Measurements from ENCODE around the gene ECE1.
"Not testable (repeated sequence)": the region's sequence is repeated elsewhere in the genome, so short reads cannot be mapped to it uniquely, and the experiment has no call there.

ECE1 gene

DNA sequence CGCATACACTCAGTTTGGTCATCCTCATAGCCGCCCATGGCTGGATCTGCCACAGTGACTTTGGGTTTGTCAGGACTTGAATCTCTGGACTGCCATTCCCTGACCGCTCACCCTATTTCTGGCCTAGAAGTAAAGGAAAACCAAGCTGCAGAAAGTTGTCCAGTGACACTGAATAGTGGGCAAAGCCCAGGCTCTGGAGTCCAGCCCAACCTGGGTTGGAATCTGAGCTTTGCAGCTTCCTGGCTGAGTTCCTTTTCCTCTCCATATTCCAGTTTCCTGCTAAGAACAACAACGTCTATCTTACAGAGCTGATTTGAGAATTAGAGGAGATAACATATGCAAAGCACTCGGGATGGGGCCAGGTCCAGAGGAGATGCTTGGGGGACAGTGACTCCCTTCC, 98.0 kb downstream of the ECE1 start:
- H3K9ac ChIP-seq (ENCODE audit: low read depth, low read length) = no peak overlapping the region
- peaks cover 83% of the 10 kb centered on the region for H3K27me3 ChIP-seq (ENCODE audit: insufficient read depth, low read length)
- no peak overlapping the region for H3K27ac ChIP-seq (ENCODE audit: low read length)
- no peaks in the 10 kb centered on the region for H3K4me1 ChIP-seq (ENCODE audit: insufficient read depth, low read length)
- no peaks in the 10 kb centered on the region for H3K36me3 ChIP-seq (ENCODE audit: insufficient read depth, low read depth, low read length)
- no peaks in the 10 kb centered on the region for H3K9me3 ChIP-seq (ENCODE audit: insufficient read depth, low read depth, low read length)
- H3K4me3 ChIP-seq (ENCODE audit: low read length) = no peak overlapping the region

DNA sequence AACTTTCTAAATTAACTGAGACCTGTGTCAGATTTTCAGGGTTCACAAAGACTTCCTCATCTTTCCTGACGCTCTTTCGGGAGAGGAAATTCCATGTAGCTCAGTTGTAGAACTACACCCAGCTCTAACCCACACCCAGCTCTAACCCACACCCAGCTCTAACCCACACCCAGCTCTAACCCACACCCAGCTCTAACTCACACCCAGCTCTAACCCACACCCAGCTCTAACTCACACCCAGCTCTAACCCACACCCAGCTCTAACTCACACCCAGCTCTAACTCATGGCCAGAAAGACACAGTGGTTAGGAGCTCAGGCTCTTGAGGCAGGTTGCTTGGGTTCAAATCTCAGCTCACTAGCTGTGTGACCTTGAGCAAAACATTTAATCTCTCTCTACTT, 99.5 kb downstream of the ECE1 start:
- H3K36me3 ChIP-seq (ENCODE audit: insufficient read depth, low read depth, low read length); H3K27ac ChIP-seq (ENCODE audit: low read length); H3K4me1 ChIP-seq (ENCODE audit: insufficient read depth, low read length); H3K9ac ChIP-seq (ENCODE audit: low read depth, low read length); H3K9me3 ChIP-seq (ENCODE audit: insufficient read depth, low read depth, low read length); H3K4me3 ChIP-seq (ENCODE audit: low read length): not testable (repeated sequence)
- H3K27me3 ChIP-seq (ENCODE audit: insufficient read depth, low read length) = peaks cover 95% of the 10 kb centered on the region

- Histone ChIP-seq H3K27me3 (ENCODE audit: insufficient read depth, low read length) (peaks cover 93% of the 10 kb centered on the region), H3K9ac (ENCODE audit: low read depth, low read length) (no peak overlapping the region), H3K4me3 (ENCODE audit: low read length) (no peak overlapping the region), H3K27ac (ENCODE audit: low read length) (no peak overlapping the region), H3K9me3 (ENCODE audit: insufficient read depth, low read depth, low read length) (no peaks in the 10 kb centered on the region), H3K4me1 (ENCODE audit: insufficient read depth, low read length) (no peaks in the 10 kb centered on the region), H3K36me3 (ENCODE audit: insufficient read depth, low read depth, low read length) (no peaks in the 10 kb centered on the region)
These were observed 100.3 kb downstream of the ECE1 start for GRCh38 chr1:21189906-21190500.

DNA sequence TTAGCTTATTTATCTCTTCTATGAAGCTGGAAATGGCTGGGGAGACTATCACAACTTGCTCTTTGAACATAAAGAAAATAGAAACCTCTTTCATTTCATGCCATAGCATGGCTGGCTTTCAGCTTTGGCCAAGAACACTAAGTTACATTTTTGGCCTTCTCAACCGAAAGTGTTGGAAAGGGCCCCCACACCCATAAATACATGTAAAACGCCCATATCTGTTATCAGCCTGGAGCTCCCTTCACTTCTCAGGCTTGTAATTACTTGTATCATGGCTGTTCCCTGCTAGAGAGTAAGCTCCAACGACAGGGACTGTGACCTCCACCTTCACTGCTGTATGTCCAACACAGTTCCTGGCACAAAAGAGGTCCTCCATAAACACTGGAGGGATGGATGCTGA, 100.8 kb downstream of the ECE1 start:
- peaks cover 93% of the 10 kb centered on the region for H3K27me3 ChIP-seq (ENCODE audit: insufficient read depth, low read length)
- no peaks in the 10 kb centered on the region for H3K36me3 ChIP-seq (ENCODE audit: insufficient read depth, low read depth, low read length)
- H3K4me1 ChIP-seq (ENCODE audit: insufficient read depth, low read length) = no peaks in the 10 kb centered on the region
- no peaks in the 10 kb centered on the region for H3K9me3 ChIP-seq (ENCODE audit: insufficient read depth, low read depth, low read length)
- H3K4me3 ChIP-seq (ENCODE audit: low read length) = no peak overlapping the region
- no peak overlapping the region for H3K9ac ChIP-seq (ENCODE audit: low read depth, low read length)
- H3K27ac ChIP-seq (ENCODE audit: low read length) = no peak overlapping the region

- no peaks in the 10 kb centered on the region for H3K9me3 ChIP-seq (ENCODE audit: insufficient read depth, low read depth, low read length)
- no peak overlapping the region for H3K27ac ChIP-seq (ENCODE audit: low read length)
- H3K4me1 ChIP-seq (ENCODE audit: insufficient read depth, low read length) = no peaks in the 10 kb centered on the region
- no peak overlapping the region for H3K9ac ChIP-seq (ENCODE audit: low read depth, low read length)
- H3K4me3 ChIP-seq (ENCODE audit: low read length) = no peak overlapping the region
- no peaks in the 10 kb centered on the region for H3K36me3 ChIP-seq (ENCODE audit: insufficient read depth, low read depth, low read length)
- H3K27me3 ChIP-seq (ENCODE audit: insufficient read depth, low read length) = peaks cover 91% of the 10 kb centered on the region
These were observed 102.0 kb downstream of the ECE1 start for GRCh38 chr1:21188235-21188634.

DNA sequence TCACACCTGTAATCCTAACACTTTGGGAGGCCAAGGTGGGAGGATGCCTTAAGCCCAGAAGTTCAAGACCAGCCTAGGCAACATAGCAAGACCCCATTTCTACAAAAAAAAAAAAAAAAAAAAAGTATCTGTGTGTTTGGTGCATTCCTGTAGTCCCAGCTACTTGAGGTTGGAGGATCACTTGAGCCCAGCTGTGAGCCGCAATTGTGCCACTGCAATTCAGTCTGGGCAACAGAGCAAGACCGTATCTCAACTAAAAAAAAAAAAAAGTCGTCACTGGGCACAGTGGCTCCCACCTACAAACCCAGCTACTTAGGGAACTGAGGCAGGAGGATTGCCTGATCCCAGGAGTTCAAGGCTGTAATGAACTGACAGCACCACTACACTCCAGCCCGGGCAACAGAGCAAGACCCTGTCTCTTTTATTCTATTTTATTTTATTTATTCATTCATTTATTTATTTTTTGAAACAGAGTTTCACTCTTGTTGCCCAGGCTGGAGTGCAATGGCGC, 105.0 kb downstream of the ECE1 start:
- H3K27ac ChIP-seq (ENCODE audit: low read length) = no peak overlapping the region
- H3K27me3 ChIP-seq (ENCODE audit: insufficient read depth, low read length) = peaks cover 83% of the 10 kb centered on the region
- H3K36me3 ChIP-seq (ENCODE audit: insufficient read depth, low read depth, low read length) = no peaks in the 10 kb centered on the region
- H3K4me3 ChIP-seq (ENCODE audit: low read length) = no peak overlapping the region
- no peak overlapping the region for H3K9ac ChIP-seq (ENCODE audit: low read depth, low read length)
- H3K4me1 ChIP-seq (ENCODE audit: insufficient read depth, low read length) = no peaks in the 10 kb centered on the region
- no peaks in the 10 kb centered on the region for H3K9me3 ChIP-seq (ENCODE audit: insufficient read depth, low read depth, low read length)

DNA sequence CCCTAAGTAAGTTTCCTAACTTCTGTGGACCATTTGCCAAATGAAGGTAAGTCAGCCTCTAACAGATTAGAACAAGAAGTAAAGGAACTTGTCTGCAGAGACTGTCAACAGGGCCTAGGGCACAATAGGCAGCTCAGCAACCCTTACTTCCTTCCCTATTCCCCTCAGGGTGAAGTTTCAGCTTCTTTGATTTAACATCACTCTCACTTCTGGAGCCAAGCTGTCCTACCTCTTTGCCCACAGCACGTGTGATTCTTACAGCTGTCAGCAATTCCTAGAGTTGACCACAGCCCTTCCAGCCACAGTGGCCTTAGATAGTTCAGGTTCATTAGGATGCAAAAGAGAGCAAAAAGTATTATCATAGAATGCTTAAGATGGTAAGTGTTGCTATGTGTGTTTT, 106.0 kb downstream of the ECE1 start:
- H3K27me3 ChIP-seq (ENCODE audit: insufficient read depth, low read length) = peaks cover 73% of the 10 kb centered on the region
- H3K9me3 ChIP-seq (ENCODE audit: insufficient read depth, low read depth, low read length) = no peaks in the 10 kb centered on the region
- no peaks in the 10 kb centered on the region for H3K4me1 ChIP-seq (ENCODE audit: insufficient read depth, low read length)
- H3K36me3 ChIP-seq (ENCODE audit: insufficient read depth, low read depth, low read length) = no peaks in the 10 kb centered on the region
- H3K4me3 ChIP-seq (ENCODE audit: low read length) = no peak overlapping the region
- no peak overlapping the region for H3K27ac ChIP-seq (ENCODE audit: low read length)
- no peak overlapping the region for H3K9ac ChIP-seq (ENCODE audit: low read depth, low read length)

GRCh38 chr1:21182181-21182731, 108.0 kb downstream of the ECE1 start:
- no peak overlapping the region for H3K9ac ChIP-seq (ENCODE audit: low read depth, low read length)
- H3K36me3 ChIP-seq (ENCODE audit: insufficient read depth, low read depth, low read length) = no peaks in the 10 kb centered on the region
- H3K4me1 ChIP-seq (ENCODE audit: insufficient read depth, low read length) = no peaks in the 10 kb centered on the region; the same call in 1 of the 2 replicates
- no peaks in the 10 kb centered on the region for H3K9me3 ChIP-seq (ENCODE audit: insufficient read depth, low read depth, low read length)
- no peak overlapping the region for H3K27ac ChIP-seq (ENCODE audit: low read length)
- peaks cover 65% of the 10 kb centered on the region for H3K27me3 ChIP-seq (ENCODE audit: insufficient read depth, low read length)
- H3K4me3 ChIP-seq (ENCODE audit: low read length) = no peak overlapping the region

- not testable (repeated sequence) for H3K9ac ChIP-seq (ENCODE audit: low read depth, low read length); H3K9me3 ChIP-seq (ENCODE audit: insufficient read depth, low read depth, low read length); H3K4me1 ChIP-seq (ENCODE audit: insufficient read depth, low read length); H3K4me3 ChIP-seq (ENCODE audit: low read length); H3K36me3 ChIP-seq (ENCODE audit: insufficient read depth, low read depth, low read length); H3K27ac ChIP-seq (ENCODE audit: low read length)
- H3K27me3 ChIP-seq (ENCODE audit: insufficient read depth, low read length) = peaks cover 34% of the 10 kb centered on the region
These were observed 112.0 kb downstream of the ECE1 start for GRCh38 chr1:21178271-21178670.

DNA sequence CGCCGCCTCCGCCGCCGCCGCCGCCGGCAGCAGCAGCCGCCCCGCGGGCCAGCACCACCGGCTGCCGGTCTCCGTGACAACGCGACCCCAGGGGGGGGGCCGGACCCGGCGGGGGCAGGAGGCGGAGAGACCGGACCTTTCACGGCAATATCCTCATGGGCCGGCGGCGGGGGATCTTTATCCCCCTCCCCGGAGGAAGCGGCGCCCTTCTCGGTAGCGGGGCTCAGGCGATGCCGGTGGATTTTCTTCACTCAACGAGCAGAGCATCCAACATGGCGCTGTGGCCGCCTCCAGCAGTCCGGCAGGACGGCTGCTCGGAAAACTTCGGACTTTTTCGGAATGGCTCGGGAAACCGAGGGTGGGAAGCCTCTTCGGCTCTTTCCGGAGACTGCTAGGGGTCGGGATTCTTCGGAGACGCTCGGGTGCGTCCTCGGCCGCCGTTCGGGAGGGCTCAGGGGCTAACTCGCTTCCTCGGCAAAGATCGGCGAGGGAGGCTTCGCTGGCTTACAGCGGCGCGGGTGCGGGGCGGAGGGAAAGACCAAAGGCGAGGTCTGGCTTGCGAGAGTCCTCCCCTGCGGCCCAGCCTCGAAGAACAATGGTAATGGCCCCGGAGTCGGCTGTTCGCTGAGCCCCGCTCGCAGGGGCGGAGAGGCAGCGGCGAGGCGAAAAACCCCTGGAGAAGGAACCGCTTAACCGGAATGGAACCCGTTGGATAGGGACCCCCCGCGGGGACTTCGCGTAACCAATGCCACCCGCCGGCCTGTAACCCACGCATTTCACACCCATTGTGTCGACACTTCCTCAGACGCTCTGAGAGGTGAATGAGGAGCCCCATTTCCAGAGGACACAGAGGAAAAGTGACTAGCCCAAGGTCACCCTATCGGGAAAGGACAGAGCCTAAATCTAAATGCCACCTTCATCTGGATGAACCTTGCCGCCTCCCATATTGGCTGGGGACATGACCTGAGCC, 113.4 kb downstream of the ECE1 start, which contains the start of gene EIF4G3:
Gene EIF4G3, minus strand, starts transcription at position 312 of the 970 bp plus-strand sequence. CDS start 174,155 bp downstream, outside the sequence.
- Histone ChIP-seq H3K4me1 (ENCODE audit: insufficient read depth, low read length) (peaks cover 9% of the 10 kb centered on the region), H3K27ac (ENCODE audit: low read length) (peak within 1 kb of the TSS; percentile 48), H3K27me3 (ENCODE audit: insufficient read depth, low read length) (peaks cover 23% of the 10 kb centered on the region; the same call in 1 of the 2 replicates)

DNA sequence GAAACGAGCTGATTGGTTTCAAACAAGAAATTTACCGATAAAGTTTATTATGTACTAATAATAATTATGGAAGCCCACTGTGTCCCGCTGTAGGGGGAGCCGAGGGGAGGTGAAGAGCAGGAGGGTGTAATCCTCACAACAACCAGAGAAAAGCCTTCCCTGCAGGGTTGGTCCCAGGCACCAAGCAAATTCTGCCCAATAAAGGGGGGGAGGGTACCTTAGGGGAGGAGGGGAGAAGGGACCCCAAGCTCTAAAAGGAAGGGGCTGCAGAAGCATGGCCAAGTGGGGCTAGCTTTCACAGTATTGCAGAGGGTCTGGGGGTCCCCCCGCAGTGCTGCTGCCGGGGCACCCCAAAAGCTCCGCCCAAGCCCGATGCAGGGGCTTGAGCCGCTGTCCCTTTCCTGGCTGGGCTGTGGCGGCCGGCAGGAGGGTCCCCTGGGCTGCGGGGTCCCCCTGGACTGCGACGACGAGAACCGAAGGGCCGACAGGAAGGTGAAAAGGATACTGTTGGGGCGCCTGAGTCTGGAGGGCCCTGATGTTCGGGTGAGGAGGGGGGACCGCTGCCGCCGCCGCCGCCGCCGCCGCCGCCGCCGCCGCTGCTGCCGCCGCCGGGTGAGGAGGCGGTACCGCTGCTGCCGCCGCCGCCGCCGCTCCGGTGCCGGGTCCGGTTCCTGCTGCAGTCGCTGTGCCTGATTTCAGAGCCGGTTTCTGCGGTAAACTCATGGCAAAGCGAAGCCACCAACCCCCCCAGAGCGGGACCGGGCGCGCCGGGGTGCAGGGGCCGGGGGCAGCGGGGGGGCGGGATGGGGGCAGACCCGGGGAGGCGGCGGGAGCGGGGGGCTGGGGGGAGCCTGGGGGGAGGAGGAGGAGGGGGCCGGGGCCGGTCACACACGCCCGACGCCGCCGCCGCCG, 114.3 kb downstream of the ECE1 start:
- no peaks in the 10 kb centered on the region for H3K9me3 ChIP-seq (ENCODE audit: insufficient read depth, low read depth, low read length)
- H3K4me3 ChIP-seq (ENCODE audit: low read length) = peak overlapping the region; percentile 78
- H3K4me1 ChIP-seq (ENCODE audit: insufficient read depth, low read length) = peaks cover 9% of the 10 kb centered on the region
- H3K36me3 ChIP-seq (ENCODE audit: insufficient read depth, low read depth, low read length) = peaks cover 13% of the 10 kb centered on the region
- H3K9ac ChIP-seq (ENCODE audit: low read depth, low read length) = peak overlapping the region; percentile 84
- H3K27ac ChIP-seq (ENCODE audit: low read length) = no peak overlapping the region
- H3K27me3 ChIP-seq (ENCODE audit: insufficient read depth, low read length) = peaks cover 18% of the 10 kb centered on the region; the same call in 1 of the 2 replicates

More for the DNA sequence above, 113.4 kb downstream of the ECE1 start, which contains the start of gene EIF4G3:
- H3K9me3 ChIP-seq (ENCODE audit: insufficient read depth, low read depth, low read length) = no peaks in the 10 kb centered on the region
- peak within 1 kb of the TSS; percentile 78 for H3K4me3 ChIP-seq (ENCODE audit: low read length)
- H3K36me3 ChIP-seq (ENCODE audit: insufficient read depth, low read depth, low read length) = peaks cover 4% of the 10 kb centered on the region; the same call in 1 of the 2 replicates
- H3K9ac ChIP-seq (ENCODE audit: low read depth, low read length) = peak within 1 kb of the TSS; percentile 84
